ENCODE data around the gene NFATC4. TPM values are rescaled to one million over a fixed set of nuclear protein-coding genes. Genes with fewer than 3 reads are reported as not detected.

NFATC4 gene
- total RNA-seq, 1 donor from 2014 or later = 11.4 TPM

- peaks cover 3% of the 10 kb centered on the region for H3K9me3 Mint-ChIP-seq (ENCODE audit: unreplicated experiment)
- no peak for DNase-seq
- peaks cover 19% of the 10 kb centered on the region for H3K4me1 Mint-ChIP-seq (ENCODE audit: low read depth, unreplicated experiment)
- H3K27me3 Mint-ChIP-seq (ENCODE audit: unreplicated experiment) = peaks cover 5% of the 10 kb centered on the region
- TF ChIP-seq, protein P1, sequence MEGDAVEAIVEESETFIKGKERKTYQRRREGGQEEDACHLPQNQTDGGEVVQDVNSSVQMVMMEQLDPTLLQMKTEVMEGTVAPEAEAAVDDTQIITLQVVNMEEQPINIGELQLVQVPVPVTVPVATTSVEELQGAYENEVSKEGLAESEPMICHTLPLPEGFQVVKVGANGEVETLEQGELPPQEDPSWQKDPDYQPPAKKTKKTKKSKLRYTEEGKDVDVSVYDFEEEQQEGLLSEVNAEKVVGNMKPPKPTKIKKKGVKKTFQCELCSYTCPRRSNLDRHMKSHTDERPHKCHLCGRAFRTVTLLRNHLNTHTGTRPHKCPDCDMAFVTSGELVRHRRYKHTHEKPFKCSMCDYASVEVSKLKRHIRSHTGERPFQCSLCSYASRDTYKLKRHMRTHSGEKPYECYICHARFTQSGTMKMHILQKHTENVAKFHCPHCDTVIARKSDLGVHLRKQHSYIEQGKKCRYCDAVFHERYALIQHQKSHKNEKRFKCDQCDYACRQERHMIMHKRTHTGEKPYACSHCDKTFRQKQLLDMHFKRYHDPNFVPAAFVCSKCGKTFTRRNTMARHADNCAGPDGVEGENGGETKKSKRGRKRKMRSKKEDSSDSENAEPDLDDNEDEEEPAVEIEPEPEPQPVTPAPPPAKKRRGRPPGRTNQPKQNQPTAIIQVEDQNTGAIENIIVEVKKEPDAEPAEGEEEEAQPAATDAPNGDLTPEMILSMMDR (IDR thresholded peaks at IDR 0.05; ENCODE audit: partially characterized antibody, unreplicated experiment) = no peak
- no peak overlapping the region for H3K27ac Mint-ChIP-seq (ENCODE audit: unreplicated experiment)
- no peak overlapping the region for H3K4me3 Mint-ChIP-seq (ENCODE audit: unreplicated experiment)
- no peaks in the 10 kb centered on the region for H3K36me3 Mint-ChIP-seq (ENCODE audit: unreplicated experiment)
Measured at GRCh38 chr14:24379907-24380730, 12.1 kb downstream of the NFATC4 start.

- TF ChIP-seq, protein P1 (IDR thresholded peaks at IDR 0.05; ENCODE audit: partially characterized antibody, unreplicated experiment) = no peak
- no peak for DNase-seq
- Mint-ChIP-seq H3K4me3 (ENCODE audit: unreplicated experiment) (no peak overlapping the region), H3K4me1 (ENCODE audit: low read depth, unreplicated experiment) (peaks cover 19% of the 10 kb centered on the region), H3K36me3 (ENCODE audit: unreplicated experiment) (no peaks in the 10 kb centered on the region), H3K9me3 (ENCODE audit: unreplicated experiment) (peaks cover 5% of the 10 kb centered on the region), H3K27me3 (ENCODE audit: unreplicated experiment) (peaks cover 4% of the 10 kb centered on the region), H3K27ac (ENCODE audit: unreplicated experiment) (no peak overlapping the region)
Measured at GRCh38 chr14:24381363-24382063, 13.5 kb downstream of the NFATC4 start.

DNA sequence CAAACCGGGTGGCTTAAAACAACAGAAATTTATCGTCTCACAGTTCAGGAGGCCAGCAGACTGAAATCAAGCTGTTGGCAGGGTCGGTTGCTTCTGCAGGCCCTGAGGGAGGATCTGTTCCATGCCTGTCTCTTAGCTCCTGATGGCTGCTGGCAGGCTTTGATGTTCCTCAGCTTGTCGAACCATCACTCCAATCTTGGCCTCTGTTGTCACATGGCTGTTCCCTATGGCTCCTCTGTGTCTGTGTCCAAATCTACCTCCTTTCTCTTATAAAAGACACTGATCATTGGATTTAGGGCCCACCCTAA, 14.0 kb downstream of the NFATC4 start:
- peaks cover 15% of the 10 kb centered on the region for H3K4me1 Mint-ChIP-seq (ENCODE audit: low read depth, unreplicated experiment)
- DNase-seq = no peak
- H3K36me3 Mint-ChIP-seq (ENCODE audit: unreplicated experiment) = no peaks in the 10 kb centered on the region
- peaks cover 4% of the 10 kb centered on the region for H3K27me3 Mint-ChIP-seq (ENCODE audit: unreplicated experiment)
- H3K27ac Mint-ChIP-seq (ENCODE audit: unreplicated experiment) = no peak overlapping the region
- H3K4me3 Mint-ChIP-seq (ENCODE audit: unreplicated experiment) = no peak overlapping the region
- H3K9me3 Mint-ChIP-seq (ENCODE audit: unreplicated experiment) = peaks cover 5% of the 10 kb centered on the region
- TF ChIP-seq, protein P1 (IDR thresholded peaks at IDR 0.05; ENCODE audit: partially characterized antibody, unreplicated experiment) = no peak

GRCh38 chr14:24384169-24384568, 16.2 kb downstream of the NFATC4 start:
- no peak overlapping the region for H3K4me3 Mint-ChIP-seq (ENCODE audit: unreplicated experiment)
- TF ChIP-seq, protein P1 (IDR thresholded peaks at IDR 0.05; ENCODE audit: partially characterized antibody, unreplicated experiment) = no peak
- peaks cover 5% of the 10 kb centered on the region for H3K9me3 Mint-ChIP-seq (ENCODE audit: unreplicated experiment)
- no peaks in the 10 kb centered on the region for H3K36me3 Mint-ChIP-seq (ENCODE audit: unreplicated experiment)
- H3K27me3 Mint-ChIP-seq (ENCODE audit: unreplicated experiment) = peaks cover 1% of the 10 kb centered on the region
- H3K27ac Mint-ChIP-seq (ENCODE audit: unreplicated experiment) = no peak overlapping the region
- DNase-seq = no peak
- peaks cover 12% of the 10 kb centered on the region for H3K4me1 Mint-ChIP-seq (ENCODE audit: low read depth, unreplicated experiment)

- H3K9me3 Mint-ChIP-seq (ENCODE audit: unreplicated experiment) = peaks cover 5% of the 10 kb centered on the region
- TF ChIP-seq, protein P1 (IDR thresholded peaks at IDR 0.05; ENCODE audit: partially characterized antibody, unreplicated experiment) = no peak
- H3K27me3 Mint-ChIP-seq (ENCODE audit: unreplicated experiment) = no peaks in the 10 kb centered on the region
- H3K4me1 Mint-ChIP-seq (ENCODE audit: low read depth, unreplicated experiment) = peaks cover 12% of the 10 kb centered on the region
- no peak overlapping the region for H3K27ac Mint-ChIP-seq (ENCODE audit: unreplicated experiment)
- DNase-seq = no peak
- no peak overlapping the region for H3K4me3 Mint-ChIP-seq (ENCODE audit: unreplicated experiment)
- no peaks in the 10 kb centered on the region for H3K36me3 Mint-ChIP-seq (ENCODE audit: unreplicated experiment)
Measured at GRCh38 chr14:24385524-24385923, 17.5 kb downstream of the NFATC4 start.

Data from glutamatergic neuron (in vitro differentiated cells).